Loucy (cell line): ENCODE data around the gene CNGA2.

ENCODE experiments used
- H2AFZ ChIP-seq: fragments of 200-600 bp; sonication (generic); 2 replicates; pipeline ENCODE4 v1.6.0; 2016; ENCODE audit warnings: antibody characterized with exemption, mild to moderate bottlenecking, low read length, moderate library complexity
- H3F3A ChIP-seq: fragments of 200-600 bp; 2 replicates; pipeline ENCODE4 v1.6.0; 2016; ENCODE audit warnings: antibody characterized with exemption, low read depth, mild to moderate bottlenecking
- H3K27me3 ChIP-seq: fragments of 200-600 bp; sonication (generic); 2 replicates; pipeline ENCODE4 v1.6.1; 2014; ENCODE audit warnings: low read length, mild to moderate bottlenecking; ENCODE audit not compliant: insufficient read depth, poor library complexity, severe bottlenecking
- H3K36me3 ChIP-seq: fragments of 200-600 bp; sonication (generic); 2 replicates; pipeline ENCODE4 v1.6.1; 2016; ENCODE audit warnings: low read length; ENCODE audit not compliant: insufficient read depth
- H3K4me1 ChIP-seq: fragments of 200-600 bp; sonication (generic); 2 replicates; pipeline ENCODE4 v1.5.1; 2014; ENCODE audit warnings: low read length, mild to moderate bottlenecking; ENCODE audit not compliant: insufficient read depth, poor library complexity, severe bottlenecking
- H3K4me2 ChIP-seq: fragments of 200-600 bp; sonication (generic); 2 replicates; pipeline ENCODE4 v1.6.0; 2014; ENCODE audit warnings: antibody characterized with exemption, low read length, low read depth, mild to moderate bottlenecking; ENCODE audit not compliant: poor library complexity, severe bottlenecking
- H3K4me3 ChIP-seq: fragments of 200-600 bp; sonication (generic); 2 replicates; pipeline ENCODE4 v1.5.1; 2014; ENCODE audit warnings: low read length, mild to moderate bottlenecking, mixed read lengths; ENCODE audit not compliant: poor library complexity, severe bottlenecking
- H3K79me2 ChIP-seq: fragments of 200-600 bp; sonication (generic); 2 replicates; pipeline ENCODE4 v1.6.1; 2014; ENCODE audit warnings: low read length; ENCODE audit not compliant: insufficient read depth
- H3K9ac ChIP-seq: fragments of 200-600 bp; sonication (generic); 2 replicates; pipeline ENCODE4 v1.6.0; 2014; ENCODE audit warnings: mild to moderate bottlenecking, low read depth, low read length, moderate library complexity; ENCODE audit not compliant: poor library complexity, severe bottlenecking
- H3K9me2 ChIP-seq: fragments of 200-600 bp; sonication (generic); replicated peaks from 2 replicates; pipeline ENCODE4 v1.6.1; 2016; ENCODE audit warnings: low read depth, low read length, mixed read lengths
- H3K9me3 ChIP-seq: fragments of 200-600 bp; sonication (generic); 2 replicates; pipeline ENCODE4 v1.6.1; 2014; ENCODE audit warnings: mild to moderate bottlenecking, antibody characterized with exemption, low read length, low read depth; ENCODE audit not compliant: insufficient read depth
- H4K20me1 ChIP-seq: fragments of 200-600 bp; sonication (generic); 2 replicates; pipeline ENCODE4 v1.6.0; 2014; ENCODE audit warnings: antibody characterized with exemption, low read length, mild to moderate bottlenecking; ENCODE audit not compliant: insufficient read depth, poor library complexity, severe bottlenecking
- EZH2phosphoT487 ChIP-seq: fragments of 200-600 bp; IDR thresholded peaks from 2 replicates; pipeline ENCODE4 v1.6.1; 2018; ENCODE audit warnings: antibody characterized with exemption, mild to moderate bottlenecking, moderate library complexity, borderline replicate concordance
- TF ChIP-seq, protein P1 (sequence below): fragments of 200-600 bp; sonication (generic); conservative IDR thresholded peaks from 2 replicates; pipeline ENCODE4 v1.5.1; 2014; ENCODE audit warnings: mild to moderate bottlenecking, antibody characterized with exemption, low read length

The CNGA2 gene

DNA sequence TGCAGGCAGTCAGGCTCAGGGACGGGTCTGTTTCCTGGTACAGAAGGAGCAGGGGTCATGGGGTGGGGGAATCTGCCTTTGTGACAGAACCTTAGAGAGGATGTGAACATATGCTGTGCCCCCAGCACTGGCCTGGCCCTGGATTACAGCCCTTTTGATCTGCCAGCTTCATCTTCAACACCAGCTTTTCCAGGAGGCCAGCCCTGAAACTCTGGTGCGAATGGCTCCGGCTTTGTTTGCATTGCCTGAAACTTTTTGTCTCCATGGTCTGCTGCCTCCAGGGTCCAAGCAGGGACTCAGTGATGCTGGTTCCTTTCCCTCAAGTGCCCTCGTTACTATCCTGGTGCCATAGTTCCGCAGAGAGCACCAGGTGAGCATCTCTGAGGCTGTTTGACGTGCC, 2.1 kb downstream of the CNGA2 start:
- TF ChIP-seq, protein P1, sequence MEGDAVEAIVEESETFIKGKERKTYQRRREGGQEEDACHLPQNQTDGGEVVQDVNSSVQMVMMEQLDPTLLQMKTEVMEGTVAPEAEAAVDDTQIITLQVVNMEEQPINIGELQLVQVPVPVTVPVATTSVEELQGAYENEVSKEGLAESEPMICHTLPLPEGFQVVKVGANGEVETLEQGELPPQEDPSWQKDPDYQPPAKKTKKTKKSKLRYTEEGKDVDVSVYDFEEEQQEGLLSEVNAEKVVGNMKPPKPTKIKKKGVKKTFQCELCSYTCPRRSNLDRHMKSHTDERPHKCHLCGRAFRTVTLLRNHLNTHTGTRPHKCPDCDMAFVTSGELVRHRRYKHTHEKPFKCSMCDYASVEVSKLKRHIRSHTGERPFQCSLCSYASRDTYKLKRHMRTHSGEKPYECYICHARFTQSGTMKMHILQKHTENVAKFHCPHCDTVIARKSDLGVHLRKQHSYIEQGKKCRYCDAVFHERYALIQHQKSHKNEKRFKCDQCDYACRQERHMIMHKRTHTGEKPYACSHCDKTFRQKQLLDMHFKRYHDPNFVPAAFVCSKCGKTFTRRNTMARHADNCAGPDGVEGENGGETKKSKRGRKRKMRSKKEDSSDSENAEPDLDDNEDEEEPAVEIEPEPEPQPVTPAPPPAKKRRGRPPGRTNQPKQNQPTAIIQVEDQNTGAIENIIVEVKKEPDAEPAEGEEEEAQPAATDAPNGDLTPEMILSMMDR: no peak
- no peak for TF ChIP-seq EZH2phosphoT487
- Histone ChIP-seq H3K9me3 (no peaks in the 10 kb centered on the region), H3K4me2 (no peak overlapping the region), H4K20me1 (no peaks in the 10 kb centered on the region), H3K36me3 (no peaks in the 10 kb centered on the region), H3K4me1 (no peaks in the 10 kb centered on the region), H3F3A (no peaks in the 10 kb centered on the region), H3K79me2 (no peaks in the 10 kb centered on the region), H3K9ac (no peak overlapping the region), H3K9me2 (no peaks in the 10 kb centered on the region), H3K27me3 (no peaks in the 10 kb centered on the region), H2AFZ (no peak overlapping the region), H3K4me3 (no peak overlapping the region)

- no peak overlapping the region for H2AFZ ChIP-seq
- no peaks in the 10 kb centered on the region for H3K9me3 ChIP-seq
- H3K79me2 ChIP-seq: no peaks in the 10 kb centered on the region
- H3K27me3 ChIP-seq: no peaks in the 10 kb centered on the region
- TF ChIP-seq, protein P1: no peak
- no peak for TF ChIP-seq EZH2phosphoT487
- H3K9ac ChIP-seq: no peak overlapping the region
- H3K4me1 ChIP-seq: no peaks in the 10 kb centered on the region
- no peaks in the 10 kb centered on the region for H4K20me1 ChIP-seq
- no peaks in the 10 kb centered on the region for H3F3A ChIP-seq
- H3K9me2 ChIP-seq: no peaks in the 10 kb centered on the region
- H3K4me2 ChIP-seq: no peak overlapping the region
- no peaks in the 10 kb centered on the region for H3K36me3 ChIP-seq
- H3K4me3 ChIP-seq: no peak overlapping the region
Observed at GRCh38 chrX:151737494-151737893, 2.9 kb downstream of the CNGA2 start.

DNA sequence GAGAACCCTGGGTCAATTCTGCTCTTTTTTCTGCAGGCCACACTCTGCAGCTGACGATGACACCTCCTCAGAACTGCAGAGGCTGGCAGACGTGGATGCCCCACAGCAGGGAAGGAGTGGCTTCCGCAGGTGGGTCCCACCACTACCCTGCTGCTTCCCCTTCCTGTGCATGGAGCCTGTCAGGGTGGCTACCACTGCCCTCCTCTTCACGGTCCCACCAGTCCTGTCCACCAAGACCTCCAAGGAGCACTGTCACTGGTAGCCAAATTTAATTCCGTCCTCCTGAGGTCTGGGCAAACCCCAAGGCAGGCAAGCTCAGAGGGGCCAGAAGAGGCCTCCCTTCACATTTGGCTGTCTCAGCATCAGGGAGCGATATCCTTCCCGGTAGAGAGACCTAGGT, 4.2 kb downstream of the CNGA2 start:
- H3K9me3 ChIP-seq: no peaks in the 10 kb centered on the region
- no peak overlapping the region for H2AFZ ChIP-seq
- H3K27me3 ChIP-seq: no peaks in the 10 kb centered on the region
- no peak overlapping the region for H3K4me3 ChIP-seq
- no peaks in the 10 kb centered on the region for H3K79me2 ChIP-seq
- H3F3A ChIP-seq: no peaks in the 10 kb centered on the region
- no peak overlapping the region for H3K9ac ChIP-seq
- H3K4me1 ChIP-seq: no peaks in the 10 kb centered on the region
- no peaks in the 10 kb centered on the region for H3K36me3 ChIP-seq
- no peaks in the 10 kb centered on the region for H4K20me1 ChIP-seq
- H3K4me2 ChIP-seq: no peak overlapping the region
- TF ChIP-seq, protein P1: no peak
- TF ChIP-seq EZH2phosphoT487: no peak
- H3K9me2 ChIP-seq: no peaks in the 10 kb centered on the region
